HUES6 (cell line): ENCODE data around the gene FUT9.

Source experiments
- H3K27ac ChIP-seq: 2 replicates; pipeline ENCODE4 v1.7.0; 2013; ENCODE audit warnings: low read depth, mild to moderate bottlenecking, low read length, inconsistent platforms
- H3K27me3 ChIP-seq: 2 replicates; pipeline ENCODE4 v1.6.1; 2013; ENCODE audit warnings: low read length; ENCODE audit not compliant: control insufficient read depth, insufficient read depth
- H3K36me3 ChIP-seq: 2 replicates; pipeline ENCODE4 v1.6.1; 2013; ENCODE audit warnings: low read length; ENCODE audit not compliant: control insufficient read depth, insufficient read depth
- H3K4me1 ChIP-seq: 2 replicates; pipeline ENCODE4 v1.6.1; 2013; ENCODE audit warnings: low read length; ENCODE audit not compliant: control insufficient read depth, insufficient read depth
- H3K4me3 ChIP-seq: 2 replicates; pipeline ENCODE4 v1.5.1; 2013; ENCODE audit warnings: low read depth, low read length
- H3K9ac ChIP-seq: one replicate; pipeline ENCODE4 v1.6.1; 2013; ENCODE audit warnings: mild to moderate bottlenecking, low read length
- H3K9me3 ChIP-seq: 2 replicates; pipeline ENCODE4 v1.6.1; 2013; ENCODE audit warnings: low read depth, low read length; ENCODE audit not compliant: control insufficient read depth, insufficient read depth

FUT9 gene

DNA sequence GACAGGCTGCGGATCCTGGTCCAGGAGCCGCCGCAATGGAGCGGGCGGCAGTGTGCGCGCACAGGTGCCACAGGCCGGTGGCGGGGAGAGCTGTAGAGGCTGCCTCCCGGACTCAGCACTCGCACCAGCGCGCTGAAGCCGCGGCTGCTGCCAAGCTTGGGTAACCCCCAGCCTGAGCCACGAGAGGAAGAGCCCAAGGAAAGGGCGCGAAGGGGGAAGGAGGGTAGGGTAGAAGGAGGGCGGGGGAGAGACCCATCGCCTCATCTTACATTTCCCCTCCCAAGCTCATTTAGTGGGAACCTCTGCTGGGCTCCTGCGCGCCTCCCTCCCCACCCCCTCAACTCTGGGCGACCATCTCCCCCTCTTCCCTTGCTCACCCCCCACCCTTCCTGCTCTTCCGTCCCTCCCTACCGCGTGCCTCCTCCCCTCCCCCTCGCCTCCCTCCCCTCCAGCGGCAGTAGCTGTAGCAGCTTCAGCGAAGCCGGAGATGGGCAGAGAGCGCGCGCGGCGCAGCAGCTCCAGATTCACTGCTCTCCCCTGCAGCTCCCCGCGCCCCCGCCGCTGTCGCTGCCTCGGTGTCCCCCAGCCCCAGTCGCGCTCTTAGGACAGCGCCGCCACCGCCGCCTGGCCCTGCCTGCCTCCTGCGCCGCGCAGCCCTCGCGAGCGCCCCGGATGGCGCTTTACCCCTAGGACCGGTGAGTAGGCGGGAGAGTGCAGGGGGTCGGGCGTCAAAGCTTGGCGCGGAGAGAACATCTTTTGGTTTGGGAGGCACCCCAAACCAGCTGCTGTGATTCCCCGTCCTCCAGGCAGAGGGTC lies at the start of gene FUT9:
Gene FUT9, plus strand, starts transcription at position 457 of the 816 bp plus-strand sequence. CDS start 187,182 bp downstream, outside the sequence.
- H3K27ac ChIP-seq, result no peak within 1 kb of the TSS
- peak within 1 kb of the TSS; percentile 85 for H3K4me3 ChIP-seq
- peaks cover 44% of the 10 kb centered on the region for H3K27me3 ChIP-seq
- H3K9ac ChIP-seq, result peak within 1 kb of the TSS; percentile 66
- no peaks in the 10 kb centered on the region for H3K9me3 ChIP-seq
- peaks cover 10% of the 10 kb centered on the region for H3K4me1 ChIP-seq
- no peaks in the 10 kb centered on the region for H3K36me3 ChIP-seq

DNA sequence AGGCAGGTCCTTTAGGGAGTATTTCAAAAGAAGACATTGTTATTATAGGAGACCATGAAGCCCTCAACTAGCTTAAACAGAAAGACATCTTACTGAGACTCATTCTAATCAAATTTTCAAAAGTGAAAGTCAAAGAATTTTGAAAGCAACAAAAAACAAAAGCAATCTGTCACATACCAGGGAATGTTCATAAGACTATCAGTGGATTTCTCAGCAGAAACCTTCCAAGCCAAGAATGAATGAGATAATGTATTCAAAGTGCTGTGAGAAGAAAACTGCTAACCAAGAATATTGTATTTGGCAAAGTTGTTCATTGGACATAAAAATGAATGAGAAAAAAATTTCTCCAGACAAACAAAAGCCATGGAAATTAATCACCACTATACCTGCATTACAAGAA lies 48.2 kb upstream of the FUT9 start:
- Histone ChIP-seq H3K27me3 (no peaks in the 10 kb centered on the region), H3K4me3 (no peak overlapping the region), H3K36me3 (no peaks in the 10 kb centered on the region), H3K9ac (no peak overlapping the region), H3K4me1 (no peaks in the 10 kb centered on the region), H3K27ac (no peak overlapping the region), H3K9me3 (no peaks in the 10 kb centered on the region; the same call in 1 of the 2 replicates)

DNA sequence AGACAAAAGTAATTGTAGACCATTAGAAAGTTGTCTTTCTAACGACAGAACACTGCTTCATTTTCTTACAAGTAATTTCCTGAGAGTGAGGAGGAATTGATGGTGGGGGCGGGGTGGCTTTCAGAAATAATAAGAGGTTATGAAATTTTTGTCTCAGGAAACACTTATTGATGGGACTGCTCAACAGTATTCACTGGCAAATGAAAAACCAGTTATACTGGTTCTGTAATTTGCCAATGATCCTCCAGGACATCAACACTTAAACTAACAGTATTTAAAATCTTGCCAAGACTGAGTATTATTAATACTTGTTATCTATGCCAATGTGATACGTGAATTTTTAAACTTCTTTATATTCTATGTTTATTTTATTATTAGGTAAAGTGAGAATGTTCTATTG lies 41.8 kb upstream of the FUT9 start:
- Histone ChIP-seq H3K9ac (no peak overlapping the region), H3K9me3 (no peaks in the 10 kb centered on the region), H3K4me1 (no peaks in the 10 kb centered on the region), H3K27me3 (no peaks in the 10 kb centered on the region), H3K36me3 (no peaks in the 10 kb centered on the region), H3K4me3 (no peak overlapping the region), H3K27ac (no peak overlapping the region)

DNA sequence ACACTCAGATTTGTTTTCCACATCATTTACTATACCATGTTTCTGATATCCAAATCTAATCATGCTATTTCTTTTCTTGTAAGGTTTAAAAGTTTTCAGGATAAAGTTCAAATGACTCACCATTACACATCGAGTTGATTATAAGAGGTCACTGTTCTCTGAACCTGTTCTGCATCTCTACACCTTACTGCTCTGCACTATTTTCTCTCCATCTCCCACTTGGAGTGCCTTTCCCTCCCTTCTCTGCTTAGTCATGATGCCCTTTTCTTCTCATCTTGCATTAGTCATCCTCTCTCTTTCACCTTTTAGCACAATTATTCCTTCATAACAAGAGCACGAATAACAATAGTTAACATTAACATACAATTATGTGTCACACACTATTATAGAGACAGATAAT lies 37.5 kb upstream of the FUT9 start:
- no peaks in the 10 kb centered on the region for H3K27me3 ChIP-seq
- no peaks in the 10 kb centered on the region for H3K9me3 ChIP-seq
- no peaks in the 10 kb centered on the region for H3K36me3 ChIP-seq
- no peaks in the 10 kb centered on the region for H3K4me1 ChIP-seq
- H3K4me3 ChIP-seq, result no peak overlapping the region
- no peak overlapping the region for H3K9ac ChIP-seq
- H3K27ac ChIP-seq, result no peak overlapping the region

DNA sequence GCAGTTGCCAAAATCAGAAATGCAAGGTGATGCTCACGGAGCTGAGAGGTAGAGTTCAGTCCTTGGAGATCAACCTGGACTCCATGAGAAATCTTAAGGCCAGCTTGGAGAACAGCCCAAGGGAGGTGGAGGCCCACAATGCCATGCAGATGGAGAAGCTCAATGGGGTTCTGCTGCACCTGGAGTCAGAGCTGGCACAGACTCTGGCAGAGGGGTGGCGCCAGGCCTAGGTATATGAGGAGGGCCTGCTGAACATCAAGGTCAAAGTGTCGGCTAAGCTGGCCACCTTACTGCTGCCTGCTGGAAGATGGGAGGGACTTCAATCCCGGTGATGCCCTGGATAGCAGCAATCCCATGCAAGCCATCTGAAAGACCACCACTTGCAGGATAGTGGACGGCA lies 23.9 kb upstream of the FUT9 start:
- H3K27ac ChIP-seq, result no peak overlapping the region
- H3K27me3 ChIP-seq, result no peaks in the 10 kb centered on the region
- no peak overlapping the region for H3K4me3 ChIP-seq
- peaks cover 34% of the 10 kb centered on the region for H3K9me3 ChIP-seq
- no peak overlapping the region for H3K9ac ChIP-seq
- H3K4me1 ChIP-seq, result no peaks in the 10 kb centered on the region
- no peaks in the 10 kb centered on the region for H3K36me3 ChIP-seq

DNA sequence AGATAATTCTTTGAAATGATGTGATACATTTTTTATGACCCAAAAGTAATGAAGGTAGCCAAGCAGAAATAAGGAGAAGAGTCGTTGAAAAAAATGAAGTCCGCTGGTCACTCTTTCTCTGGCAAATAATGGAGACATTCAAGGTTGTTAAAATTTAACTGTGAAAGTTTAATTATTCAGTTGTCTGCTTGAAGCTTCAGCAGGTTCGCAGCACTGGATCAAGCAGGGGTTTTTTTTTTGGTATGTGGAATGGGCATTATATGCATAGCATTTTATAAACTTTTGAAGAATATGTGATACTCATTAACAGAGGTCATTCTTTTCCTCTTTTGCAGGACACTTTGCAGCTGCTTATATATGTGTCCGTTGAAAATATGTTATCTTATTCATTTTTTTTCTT lies 21.6 kb upstream of the FUT9 start:
- H3K4me3 ChIP-seq, result no peak overlapping the region
- no peaks in the 10 kb centered on the region for H3K27me3 ChIP-seq
- H3K9me3 ChIP-seq, result peaks cover 33% of the 10 kb centered on the region
- H3K27ac ChIP-seq, result no peak overlapping the region
- H3K36me3 ChIP-seq, result no peaks in the 10 kb centered on the region
- no peak overlapping the region for H3K9ac ChIP-seq
- H3K4me1 ChIP-seq, result no peaks in the 10 kb centered on the region

DNA sequence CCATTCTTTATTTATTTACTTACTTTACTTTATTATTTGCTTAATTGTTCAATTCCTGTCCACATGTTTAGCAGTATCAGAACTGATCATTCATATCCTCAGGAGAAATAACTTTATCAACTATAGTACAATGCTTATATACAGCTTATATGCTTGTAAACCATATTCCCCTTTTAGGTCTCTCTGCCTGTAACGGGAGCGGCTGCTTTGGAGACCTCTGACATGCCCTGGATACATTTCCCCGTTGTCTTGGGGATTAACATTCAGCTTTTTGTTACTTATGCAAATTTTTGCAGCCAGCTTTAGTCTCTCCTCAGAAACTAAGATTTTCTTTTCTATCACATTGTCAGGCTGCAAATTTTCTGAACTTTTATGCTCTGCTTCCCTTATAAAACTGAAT lies 17.6 kb upstream of the FUT9 start:
- no peak overlapping the region for H3K4me3 ChIP-seq
- H3K27me3 ChIP-seq, result no peaks in the 10 kb centered on the region
- H3K4me1 ChIP-seq, result no peaks in the 10 kb centered on the region
- H3K36me3 ChIP-seq, result no peaks in the 10 kb centered on the region
- H3K27ac ChIP-seq, result no peak overlapping the region
- no peak overlapping the region for H3K9ac ChIP-seq
- peaks cover 9% of the 10 kb centered on the region for H3K9me3 ChIP-seq

DNA sequence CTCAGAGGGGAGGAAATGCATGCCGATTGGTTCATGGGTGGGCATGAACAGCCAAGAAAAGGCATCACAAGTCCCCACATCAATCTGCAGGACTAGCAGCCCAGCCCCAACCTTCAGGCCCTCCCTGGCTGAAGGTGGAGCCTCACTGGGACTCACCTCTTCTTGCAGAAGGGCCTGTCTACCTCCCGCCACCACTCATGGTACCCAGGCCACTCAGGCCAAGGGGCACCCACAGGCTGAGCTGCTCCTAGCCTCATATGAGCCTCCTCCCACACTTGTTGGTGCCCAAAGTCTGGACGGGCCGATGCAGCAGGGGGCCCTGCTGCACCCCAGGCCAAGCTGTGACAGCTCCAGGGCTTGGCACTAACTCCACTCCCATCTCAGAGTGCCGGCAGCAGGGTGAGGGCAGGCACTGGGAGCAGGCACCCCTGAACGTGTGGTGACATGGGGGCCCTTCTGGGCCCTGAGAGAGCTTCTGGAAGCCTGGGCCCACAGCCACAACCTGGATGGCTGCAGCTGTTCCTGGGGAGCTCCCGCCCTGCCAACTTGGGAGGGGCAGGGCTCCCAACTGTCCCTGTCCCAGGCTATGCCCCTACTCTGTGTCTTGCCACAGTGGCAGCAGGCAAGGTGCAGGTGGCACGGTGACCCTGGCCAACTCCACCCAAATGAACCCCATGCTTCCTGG lies 13.7 kb upstream of the FUT9 start:
- H3K9ac ChIP-seq, result no peak overlapping the region
- H3K27me3 ChIP-seq, result no peaks in the 10 kb centered on the region
- H3K4me3 ChIP-seq, result no peak overlapping the region
- no peak overlapping the region for H3K27ac ChIP-seq
- H3K9me3 ChIP-seq, result peaks cover 9% of the 10 kb centered on the region
- H3K36me3 ChIP-seq, result no peaks in the 10 kb centered on the region
- H3K4me1 ChIP-seq, result no peaks in the 10 kb centered on the region

DNA sequence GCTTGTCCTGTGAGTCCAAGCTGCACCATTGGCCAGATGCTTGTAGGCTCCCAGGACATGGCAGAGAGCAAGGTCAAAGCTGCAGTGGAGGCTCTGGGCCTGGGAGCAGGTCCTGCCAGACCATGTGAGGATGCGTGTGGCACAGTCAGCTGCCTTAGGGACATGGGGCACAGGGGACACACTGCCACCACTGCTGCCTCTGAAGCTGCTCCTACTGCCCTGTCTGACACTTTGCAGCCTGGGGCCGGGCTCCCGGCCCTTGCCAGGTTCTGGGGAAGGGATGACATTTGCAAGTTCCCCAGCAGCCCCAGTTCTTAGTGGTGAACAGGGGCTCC lies 13.2 kb upstream of the FUT9 start:
- Histone ChIP-seq H3K4me1 (no peaks in the 10 kb centered on the region), H3K27me3 (no peaks in the 10 kb centered on the region), H3K4me3 (no peak overlapping the region), H3K9ac (no peak overlapping the region), H3K36me3 (no peaks in the 10 kb centered on the region), H3K9me3 (peaks cover 9% of the 10 kb centered on the region), H3K27ac (no peak overlapping the region)

DNA sequence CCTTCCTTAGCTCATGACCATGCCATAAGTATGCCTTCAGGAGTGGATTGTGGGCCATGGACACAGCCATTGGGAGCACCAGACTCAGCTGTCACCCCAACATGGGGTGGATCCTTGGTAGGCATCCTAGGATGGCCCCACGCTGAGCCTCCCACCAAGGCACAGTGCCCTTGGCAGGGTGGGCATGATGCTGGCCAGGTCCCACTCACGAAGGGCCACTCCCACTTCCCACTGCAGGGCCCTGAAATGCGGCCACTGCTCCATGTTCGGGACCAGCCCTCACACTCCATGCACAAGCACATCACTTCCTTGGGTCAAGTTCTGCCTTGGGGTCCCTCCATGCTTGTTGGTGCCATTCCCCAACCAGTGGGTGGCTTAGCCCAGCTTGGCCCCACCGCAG lies 12.9 kb upstream of the FUT9 start:
- Histone ChIP-seq H3K9me3 (peaks cover 9% of the 10 kb centered on the region), H3K4me1 (no peaks in the 10 kb centered on the region), H3K9ac (no peak overlapping the region), H3K36me3 (no peaks in the 10 kb centered on the region), H3K4me3 (no peak overlapping the region), H3K27me3 (no peaks in the 10 kb centered on the region), H3K27ac (no peak overlapping the region)

DNA sequence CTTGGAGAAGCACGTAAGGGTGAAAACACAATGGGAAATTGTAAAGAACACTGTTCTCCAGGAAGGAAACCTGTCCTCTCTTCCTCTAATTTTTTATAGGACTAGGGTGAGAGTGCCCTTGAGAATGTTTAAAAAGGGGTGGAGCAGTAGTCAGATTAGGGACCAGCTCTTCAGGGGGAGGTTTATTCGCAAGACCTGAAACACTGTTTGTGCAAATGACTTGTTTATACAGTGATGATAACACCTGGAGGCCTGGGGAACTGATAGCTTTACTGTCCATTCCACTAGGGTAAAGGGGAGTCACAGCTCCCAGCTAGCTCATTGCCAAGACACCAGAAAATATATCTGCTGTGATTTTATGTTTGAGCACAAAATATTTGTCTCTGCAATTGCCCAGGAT lies 8.1 kb upstream of the FUT9 start:
- Histone ChIP-seq H3K9ac (no peak overlapping the region), H3K27me3 (no peaks in the 10 kb centered on the region), H3K4me3 (no peak overlapping the region), H3K9me3 (no peaks in the 10 kb centered on the region), H3K27ac (no peak overlapping the region), H3K4me1 (no peaks in the 10 kb centered on the region), H3K36me3 (no peaks in the 10 kb centered on the region)
